K562 (cell line): ENCODE results near the gene PLK5. TPM values are rescaled to one million over a fixed set of nuclear protein-coding genes. Genes with fewer than 3 reads are reported as not detected.

Experiments used
- ADNP ChIP-seq: fragments of 200-800 bp; sonication (Bioruptor generic); IDR thresholded peaks from 2 replicates; pipeline ENCODE4 v1.6.1; 2016; ENCODE audit warnings: missing genetic modification characterization, missing compliant biosample characterization
- ARID4B ChIP-seq: sonication (generic); formaldehyde crosslinking; IDR thresholded peaks from 2 replicates; pipeline ENCODE4 v1.8.0; 2022; ENCODE audit warnings: mild to moderate bottlenecking, missing genetic modification reagents
- CBX8 ChIP-seq: fragments of 200-600 bp; sonication (generic); IDR thresholded peaks from 2 replicates; pipeline ENCODE4 v1.6.1; 2012; ENCODE audit warnings: borderline replicate concordance, mixed run types, low read depth, mild to moderate bottlenecking, moderate library complexity, mixed read lengths, low read length, control low read depth, inconsistent platforms; ENCODE audit not compliant: poor library complexity, severe bottlenecking; ENCODE audit errors: extremely low read depth
- CCNT2 ChIP-seq: IDR thresholded peaks from 2 replicates; pipeline ENCODE4 v1.6.1; 2011; ENCODE audit warnings: borderline replicate concordance, low read depth, mild to moderate bottlenecking, moderate library complexity, mixed read lengths, low read length; ENCODE audit not compliant: insufficient read length; ENCODE audit errors: extremely low read depth
- E2F3 ChIP-seq: fragments of 250-450 bp; sonication (Bioruptor Pico); IDR thresholded peaks from 2 replicates; pipeline ENCODE4 v1.4.0; 2020; ENCODE audit warnings: mild to moderate bottlenecking
- FOXP1 ChIP-seq: sonication (generic); formaldehyde crosslinking; IDR thresholded peaks from 2 replicates; pipeline ENCODE4 v1.8.0; 2022; ENCODE audit warnings: mild to moderate bottlenecking, missing genetic modification reagents
- HCFC1 ChIP-seq: IDR thresholded peaks from 2 replicates; pipeline ENCODE4 v1.6.1; 2012; ENCODE audit warnings: low read depth, low read length, improper control_type of control experiment
- MCM2 ChIP-seq: fragments of 450-650 bp; IDR thresholded peaks from 2 replicates; pipeline ENCODE4 v1.6.1; 2017; ENCODE audit warnings: low read depth, mild to moderate bottlenecking
- MCM3 ChIP-seq: fragments of 450-650 bp; IDR thresholded peaks from 2 replicates; pipeline ENCODE4 v1.6.1; 2016
- NRF1 ChIP-seq, 2 experiments: fragments of 450-650 bp; IDR thresholded peaks in 1 of 2; conservative IDR thresholded peaks in 1 of 2; 2 replicates each; pipeline ENCODE4 v1.6.1; 2014; ENCODE audit warnings: mild to moderate bottlenecking in 2 of 2
- NUFIP1 ChIP-seq: fragments of 450-650 bp; IDR thresholded peaks from 2 replicates; pipeline ENCODE4 v1.6.1; 2018; ENCODE audit not compliant: partially characterized antibody
- PRPF4 ChIP-seq: fragments of 200-400 bp; formaldehyde crosslinking; IDR thresholded peaks from one replicate; pipeline ENCODE4 v1.6.1; 2017; ENCODE audit warnings: low read length, low read depth, mild to moderate bottlenecking; ENCODE audit not compliant: insufficient read depth, poor library complexity, severe bottlenecking
- RBFOX2 ChIP-seq: fragments of 200-400 bp; formaldehyde crosslinking; IDR thresholded peaks from 2 replicates; pipeline ENCODE4 v1.6.1; 2017; ENCODE audit warnings: low read depth, mild to moderate bottlenecking, low read length, moderate library complexity
- SIX5 ChIP-seq, 2 experiments: IDR thresholded peaks; 2 replicates each; pipeline ENCODE4 v1.6.1; 2011; ENCODE audit warnings: low read length in 2 of 2, borderline replicate concordance in 1 of 2, low read depth in 1 of 2, mild to moderate bottlenecking in 1 of 2, moderate library complexity in 1 of 2; ENCODE audit not compliant: insufficient read depth in 1 of 2
- SMAD4 ChIP-seq: fragments of 250-450 bp; sonication (Bioruptor Pico); conservative IDR thresholded peaks from 2 replicates; pipeline ENCODE4 v1.8.0; 2021; ENCODE audit warnings: inconsistent platforms, mild to moderate bottlenecking, moderate library complexity
- ZC3H4 ChIP-seq: sonication (generic); formaldehyde crosslinking; IDR thresholded peaks from 2 replicates; pipeline ENCODE4 v1.9.0; 2021; ENCODE audit warnings: missing genetic modification reagents, borderline replicate concordance
- ZNF197 ChIP-seq: fragments of 200-800 bp; sonication (Bioruptor generic); IDR thresholded peaks from 2 replicates; pipeline ENCODE4 v1.6.1; 2016; ENCODE audit warnings: low read depth, missing genetic modification characterization, missing compliant biosample characterization
- ZNF316 ChIP-seq: fragments of 450-650 bp; IDR thresholded peaks from 2 replicates; pipeline ENCODE4 v1.6.1; 2016
- ZSCAN29 ChIP-seq: fragments of 450-650 bp; IDR thresholded peaks from 2 replicates; pipeline ENCODE4 v1.6.1; 2017
- polyA plus RNA-seq, 8 experiments: library from polyadenylated mRNA; depleted of rRNA in 4 of 8; stranded (reverse) in 5 of 8; unstranded in 3 of 8; fragments of >200 nt; fragmentation: Nextera tagmentation in 2 of 8; fragmentation: Illumina TruSeq in 1 of 8; extraction: Ambion mirVana in 2 of 8; extraction: Trizol in 1 of 8; gene quantifications; 2 replicates each; pipeline versions ENCODE4 v1.2.1 to v1.2.3, GENCODE V29; 2011 to 2014; ENCODE audit warnings: inconsistent platforms in 1 of 8, missing spikeins in 1 of 8
- total RNA-seq, 7 experiments: library from RNA; depleted of rRNA in 6 of 7; stranded (reverse); fragments of >200 nt in 6 of 7; fragmentation: Illumina TruSeq in 2 of 7; extraction: Trizol in 2 of 7; gene quantifications; 2 replicates each; pipeline versions ENCODE4 v1.2.1 to v1.2.3, GENCODE V29; 2011 to 2021; ENCODE audit warnings: low replicate concordance in 1 of 7
- TF ChIP-seq, protein P1 (sequence below): fragments of 450-650 bp; formaldehyde crosslinking; IDR thresholded peaks from 2 replicates; pipeline ENCODE4 v1.4.0; 2020; ENCODE audit warnings: mild to moderate bottlenecking, moderate library complexity
- TF ChIP-seq, protein P2 (sequence below): sonication (generic); formaldehyde crosslinking; IDR thresholded peaks from 2 replicates; pipeline ENCODE4 v1.8.1; 2023; ENCODE audit warnings: mild to moderate bottlenecking, missing genetic modification reagents

PLK5 gene
- total and polyA plus RNA-seq, 9 of the 15 experiments (the other 6 are each of a cell fraction or from before 2014, with no cell fraction given) = 0.04 to 0.23 (median 0.11) TPM; not detected in 5

GRCh38 chr19:1507763-1508506 is 15.9 kb upstream of the PLK5 start (continued):
- TF ChIP-seq CCNT2 (no peak), SMAD4 (CRISPR knock-in tag) (no peak), E2F3 (CRISPR knock-in tag) (0 out of 2 replicates have a peak, but pooled peaks have one; percentile 62), ADNP (tag) (no peak), SIX5 (IDR thresholded peaks at IDR 0.05; ENCODE audit: borderline replicate concordance in 1 of 2, insufficient read depth in 1 of 2, low read depth in 1 of 2, low read length in 2 of 2) (no peak), ZNF197 (CRISPR knock-in tag) (no peak), NRF1 (conservative IDR thresholded peaks at IDR 0.05 in 1 of 2, IDR thresholded peaks at IDR 0.05 in 1 of 2) (peak; percentile 52 to 71), CBX8 (no peak), MCM2 (no peak), ARID4B (CRISPR knock-in tag) (peak; percentile 79), RBFOX2 (peak; percentile 73), FOXP1 (CRISPR knock-in tag) (peak; percentile 75; the same call in 1 of the 2 replicates), ZSCAN29 (no peak), ZNF316 (no peak), ZC3H4 (CRISPR knock-in tag) (no peak), HCFC1 (no peak), MCM3 (no peak), PRPF4 (no peak), NUFIP1 (no peak)
- TF ChIP-seq, protein P1, sequence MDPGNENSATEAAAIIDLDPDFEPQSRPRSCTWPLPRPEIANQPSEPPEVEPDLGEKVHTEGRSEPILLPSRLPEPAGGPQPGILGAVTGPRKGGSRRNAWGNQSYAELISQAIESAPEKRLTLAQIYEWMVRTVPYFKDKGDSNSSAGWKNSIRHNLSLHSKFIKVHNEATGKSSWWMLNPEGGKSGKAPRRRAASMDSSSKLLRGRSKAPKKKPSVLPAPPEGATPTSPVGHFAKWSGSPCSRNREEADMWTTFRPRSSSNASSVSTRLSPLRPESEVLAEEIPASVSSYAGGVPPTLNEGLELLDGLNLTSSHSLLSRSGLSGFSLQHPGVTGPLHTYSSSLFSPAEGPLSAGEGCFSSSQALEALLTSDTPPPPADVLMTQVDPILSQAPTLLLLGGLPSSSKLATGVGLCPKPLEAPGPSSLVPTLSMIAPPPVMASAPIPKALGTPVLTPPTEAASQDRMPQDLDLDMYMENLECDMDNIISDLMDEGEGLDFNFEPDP (CRISPR knock-in tag) = no peak
- TF ChIP-seq, protein P2, sequence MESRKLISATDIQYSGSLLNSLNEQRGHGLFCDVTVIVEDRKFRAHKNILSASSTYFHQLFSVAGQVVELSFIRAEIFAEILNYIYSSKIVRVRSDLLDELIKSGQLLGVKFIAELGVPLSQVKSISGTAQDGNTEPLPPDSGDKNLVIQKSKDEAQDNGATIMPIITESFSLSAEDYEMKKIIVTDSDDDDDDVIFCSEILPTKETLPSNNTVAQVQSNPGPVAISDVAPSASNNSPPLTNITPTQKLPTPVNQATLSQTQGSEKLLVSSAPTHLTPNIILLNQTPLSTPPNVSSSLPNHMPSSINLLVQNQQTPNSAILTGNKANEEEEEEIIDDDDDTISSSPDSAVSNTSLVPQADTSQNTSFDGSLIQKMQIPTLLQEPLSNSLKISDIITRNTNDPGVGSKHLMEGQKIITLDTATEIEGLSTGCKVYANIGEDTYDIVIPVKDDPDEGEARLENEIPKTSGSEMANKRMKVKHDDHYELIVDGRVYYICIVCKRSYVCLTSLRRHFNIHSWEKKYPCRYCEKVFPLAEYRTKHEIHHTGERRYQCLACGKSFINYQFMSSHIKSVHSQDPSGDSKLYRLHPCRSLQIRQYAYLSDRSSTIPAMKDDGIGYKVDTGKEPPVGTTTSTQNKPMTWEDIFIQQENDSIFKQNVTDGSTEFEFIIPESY (CRISPR knock-in tag) = no peak
